GM12878 (cell line): ENCODE results near the gene CXorf65. TPM values are rescaled to one million over a fixed set of nuclear protein-coding genes. Genes with fewer than 3 reads are reported as not detected.

ENCODE experiments used
- ATAC-seq: fragments of 200-7000 bp; cut with Tn5 transposase; 3 replicates; pipeline ENCODE4 v1.9.1; 2020; ENCODE audit warnings: mild to moderate bottlenecking, moderate library complexity
- BruUV-seq: library from RNA; stranded (reverse); fragments of 400-500 nt; replicated peaks from 2 replicates; lab custom pipeline; 2021; lab: Mats Ljungman, UMichigan
- CTCF ChIA-PET: fragments of 300-600 bp; sonication (Branson Sonifier 250); formaldehyde crosslinking; extraction: SDS; loops from one replicate; lab custom pipeline; 2021; ENCODE audit warnings: inconsistent platforms; lab: Yijun Ruan, JAX
- POLR2A ChIA-PET: fragments of 350-600 bp; formaldehyde crosslinking; extraction: SDS; loops from one replicate; lab custom pipeline; 2021; ENCODE audit warnings: inconsistent platforms; lab: Charles Lee
- RAD21 ChIA-PET: fragments of 300-600 bp; sonication (Branson Sonifier 250); formaldehyde crosslinking; loops from one replicate; lab custom pipeline; 2023; ENCODE audit warnings: antibody characterized with exemption; ENCODE audit not compliant: unreplicated experiment; lab: Charles Lee
- SMC1A ChIA-PET: fragments of 300-600 bp; sonication (Branson Sonifier 250); formaldehyde crosslinking; loops from one replicate; lab custom pipeline; 2023; ENCODE audit not compliant: unreplicated experiment, uncharacterized antibody; lab: Charles Lee
- DNase-seq: peaks from one replicate; pipeline ENCODE4 v3.0.0-alpha.2; 2011; ENCODE audit warnings: low read depth, low spot score
- FAIRE-seq: peaks from 3 replicates; lab custom pipeline; 2011; peaks lifted over from hg19 to GRCh38; lab: Jason Lieb, UNC
- H2AFZ ChIP-seq: 2 replicates; pipeline ENCODE4 v1.6.0; 2011; ENCODE audit warnings: low read depth, low read length, control low read depth; ENCODE audit not compliant: control insufficient read depth
- H3K27ac ChIP-seq: 2 replicates; pipeline ENCODE4 v1.5.1; 2011; ENCODE audit warnings: control low read depth; ENCODE audit not compliant: control insufficient read depth, insufficient read depth
- H3K27me3 ChIP-seq, 2 experiments: replicated peaks in 1 of 2; 2 replicates each; pipeline versions ENCODE4 v1.6.0 to v1.6.1; 2011; ENCODE audit warnings: low read length in 1 of 2; ENCODE audit not compliant: control insufficient read depth in 2 of 2, insufficient read depth in 2 of 2
- H3K36me3 ChIP-seq, 2 experiments: 2 replicates each; pipeline ENCODE4 v1.5.1; 2011; ENCODE audit warnings: low read length in 1 of 2; ENCODE audit not compliant: control insufficient read depth in 2 of 2, insufficient read depth in 2 of 2
- H3K4me1 ChIP-seq: 2 replicates; pipeline ENCODE4 v1.6.1; 2011; ENCODE audit warnings: mild to moderate bottlenecking, low read length, moderate library complexity, mixed read lengths; ENCODE audit not compliant: control insufficient read depth, insufficient read depth
- H3K4me2 ChIP-seq: 2 replicates; pipeline ENCODE4 v1.6.0; 2011; ENCODE audit warnings: control low read depth; ENCODE audit not compliant: control insufficient read depth, insufficient read depth
- H3K4me3 ChIP-seq: fragments of 200-600 bp; sonication (generic); 2 replicates; pipeline ENCODE4 v1.5.1; 2016
- H3K79me2 ChIP-seq: 2 replicates; pipeline ENCODE4 v1.6.0; 2011; ENCODE audit warnings: low read length; ENCODE audit not compliant: control insufficient read depth, insufficient read depth
- H3K9ac ChIP-seq: 2 replicates; pipeline ENCODE4 v1.8.0; 2011; ENCODE audit warnings: low read length, control low read depth, mixed read lengths; ENCODE audit not compliant: control insufficient read depth, insufficient read depth
- H3K9me3 ChIP-seq: replicated peaks from 3 replicates; pipeline ENCODE4 v1.5.1; 2011; ENCODE audit warnings: mild to moderate bottlenecking, low read length; ENCODE audit not compliant: control insufficient read depth, insufficient read depth
- H4K20me1 ChIP-seq: 2 replicates; pipeline ENCODE4 v1.6.0; 2011; ENCODE audit not compliant: control insufficient read depth, insufficient read depth
- BMI1 ChIP-seq: fragments of 450-650 bp; IDR thresholded peaks from 2 replicates; pipeline ENCODE4 v1.6.1; 2016; ENCODE audit warnings: mild to moderate bottlenecking, moderate library complexity, borderline replicate concordance
- CBFB ChIP-seq: IDR thresholded peaks from 2 replicates; pipeline ENCODE4 v1.6.1; 2016; ENCODE audit warnings: antibody characterized with exemption, low read depth
- CREM ChIP-seq: IDR thresholded peaks from 2 replicates; pipeline ENCODE4 v1.6.1; 2014; ENCODE audit warnings: antibody characterized with exemption, low read depth
- PAX5 ChIP-seq: IDR thresholded peaks from 2 replicates; pipeline ENCODE4 v1.6.1; 2011; ENCODE audit warnings: low read depth, low read length, borderline replicate concordance
- POLR2A ChIP-seq: IDR thresholded peaks from 2 replicates; pipeline ENCODE4 v1.6.1; 2011; ENCODE audit warnings: low read depth, mild to moderate bottlenecking, low read length
- RAD21 ChIP-seq: IDR thresholded peaks from 2 replicates; pipeline ENCODE4 v1.6.1; 2011; ENCODE audit warnings: mild to moderate bottlenecking, low read depth, low read length, moderate library complexity; ENCODE audit not compliant: insufficient read depth
- SP1 ChIP-seq: IDR thresholded peaks from one replicate; pipeline ENCODE4 v1.6.1; 2011; ENCODE audit warnings: low read depth, low read length
- TCF7 ChIP-seq: IDR thresholded peaks from 2 replicates; pipeline ENCODE4 v1.6.1; 2014; ENCODE audit warnings: antibody characterized with exemption, borderline replicate concordance
- ZNF217 ChIP-seq: fragments of 450-650 bp; IDR thresholded peaks from 2 replicates; pipeline ENCODE4 v1.6.1; 2017; ENCODE audit warnings: antibody characterized with exemption, mild to moderate bottlenecking
- ZNF687 ChIP-seq: fragments of 450-650 bp; IDR thresholded peaks from 2 replicates; pipeline ENCODE4 v1.6.1; 2017; ENCODE audit warnings: mild to moderate bottlenecking, moderate library complexity
- WGBS: methylation state at CpG from one replicate; pipeline ENCODE4 v1.1.6; 2016; ENCODE audit warnings: low lambda C conversion rate; ENCODE audit not compliant: insufficient replicate concordance, insufficient coverage; ENCODE audit errors: missing lambda C conversion rate; 5-methylcytosine and 5-hydroxymethylcytosine counted together
- in situ Hi-C: fragments of 300-500 bp; cut with MboI; formaldehyde crosslinking; loops from 9 replicates; pipeline ENCODE4 v1.14.3; 2018; ENCODE audit warnings: mixed read lengths
- intact Hi-C: fragments of 100-400 bp; cut with micrococcal nuclease; formaldehyde crosslinking; loops from one replicate; pipeline ENCODE4 v1.14.2; 2022; ENCODE audit not compliant: unreplicated experiment
- polyA plus RNA-seq, 11 experiments: library from polyadenylated mRNA; depleted of rRNA in 4 of 11; unstranded in 6 of 11; stranded (reverse) in 5 of 11; fragments of >200 nt; fragmentation: Nextera tagmentation in 4 of 11; fragmentation: Illumina TruSeq in 1 of 11; extraction: Ambion mirVana in 4 of 11; extraction: Trizol in 1 of 11; gene quantifications; 1 replicate in 1 of 11; 2 replicates in 10 of 11; pipeline versions ENCODE4 v1.2.1 to v1.2.3, GENCODE V29; 2011 to 2016; ENCODE audit warnings: inconsistent platforms in 2 of 11, missing spikeins in 2 of 11, low read depth in 1 of 11
- total RNA-seq, 4 experiments: library from RNA; depleted of rRNA in 3 of 4; stranded (reverse); fragments of >200 nt in 3 of 4; fragmentation: Illumina TruSeq in 1 of 4; extraction: Trizol in 1 of 4; gene quantifications; 2 replicates each; pipeline versions ENCODE4 v1.2.1 to v1.2.3, GENCODE V29; 2013 to 2021
- TF ChIP-seq, protein P1 (sequence below), 3 experiments: IDR thresholded peaks in 2 of 3; conservative IDR thresholded peaks in 1 of 3; 2 replicates each; pipeline ENCODE4 v1.5.1; 2011; ENCODE audit warnings: low read depth in 3 of 3, low read length in 3 of 3, mild to moderate bottlenecking in 3 of 3, control low read depth in 2 of 3, moderate library complexity in 2 of 3, inconsistent platforms in 1 of 3, mixed read lengths in 1 of 3; ENCODE audit not compliant: control insufficient read depth in 2 of 3, insufficient read depth in 1 of 3; ENCODE audit errors: extremely low read depth in 1 of 3
- TF ChIP-seq, protein P2 (sequence below): IDR thresholded peaks from 2 replicates; pipeline ENCODE4 v1.6.1; 2011; ENCODE audit warnings: low read depth, low read length, improper control_type of control experiment, borderline replicate concordance

The CXorf65 gene
- total and polyA plus RNA-seq, 10 of the 15 experiments (the other 5 are each of a cell fraction or from before 2014, with no cell fraction given): 0.82 to 4.8 (median 2.3) TPM

- FAIRE-seq (no peak), ATAC-seq (no peak), DNase-seq (no peak)
- H3K79me2 ChIP-seq: no peaks in the 10 kb centered on the region
- ChIA-PET SMC1A (interaction anchor here (2.1 to 6.2 kb wide), 6 partner anchors 11 to 82 kb away, joined by 7 to 46 read pairs (median 16); partner anchors contain the start of genes IL2RG and MED12), CTCF (interaction anchor here (0.5 to 5.2 kb wide), 6 partner anchors 11 to 563 kb away, joined by 3 to 82 read pairs (median 24); partner anchors contain the start of genes IL2RG and MED12), RAD21 (interaction anchor here (0.6 to 3.3 kb wide), 6 partner anchors 11 to 79 kb away, joined by 3 to 29 read pairs (median 12); partner anchors contain the start of genes IL2RG, MED12 and NLGN3), POLR2A (interaction anchor here (5.1 to 5.8 kb wide), 2 partner anchors 11 to 17 kb away, joined by 34 to 60 read pairs; partner anchors contain the start of genes IL2RG and MED12)
- no TSS peak for BruUV-seq
- H3K9ac ChIP-seq: no peak overlapping the region
- no peak overlapping the region for H3K4me2 ChIP-seq
- no peaks in the 10 kb centered on the region for H3K36me3 ChIP-seq
- intact Hi-C loops (no loop called here), in situ Hi-C loops (no loop called here)
- peaks cover 3% of the 10 kb centered on the region; the same call in 1 of the 2 replicates for H3K4me1 ChIP-seq
- H3K27ac ChIP-seq: no peak overlapping the region
- no peaks in the 10 kb centered on the region for H3K27me3 ChIP-seq
- 67% methylated on average over 31 of the region's 31 CpGs for WGBS
- H3K4me3 ChIP-seq: no peak overlapping the region
- no peaks in the 10 kb centered on the region; the same call in 2 of the 3 replicates for H3K9me3 ChIP-seq
- H4K20me1 ChIP-seq: no peaks in the 10 kb centered on the region
- H2AFZ ChIP-seq: no peak overlapping the region
- TF ChIP-seq, protein P1, sequence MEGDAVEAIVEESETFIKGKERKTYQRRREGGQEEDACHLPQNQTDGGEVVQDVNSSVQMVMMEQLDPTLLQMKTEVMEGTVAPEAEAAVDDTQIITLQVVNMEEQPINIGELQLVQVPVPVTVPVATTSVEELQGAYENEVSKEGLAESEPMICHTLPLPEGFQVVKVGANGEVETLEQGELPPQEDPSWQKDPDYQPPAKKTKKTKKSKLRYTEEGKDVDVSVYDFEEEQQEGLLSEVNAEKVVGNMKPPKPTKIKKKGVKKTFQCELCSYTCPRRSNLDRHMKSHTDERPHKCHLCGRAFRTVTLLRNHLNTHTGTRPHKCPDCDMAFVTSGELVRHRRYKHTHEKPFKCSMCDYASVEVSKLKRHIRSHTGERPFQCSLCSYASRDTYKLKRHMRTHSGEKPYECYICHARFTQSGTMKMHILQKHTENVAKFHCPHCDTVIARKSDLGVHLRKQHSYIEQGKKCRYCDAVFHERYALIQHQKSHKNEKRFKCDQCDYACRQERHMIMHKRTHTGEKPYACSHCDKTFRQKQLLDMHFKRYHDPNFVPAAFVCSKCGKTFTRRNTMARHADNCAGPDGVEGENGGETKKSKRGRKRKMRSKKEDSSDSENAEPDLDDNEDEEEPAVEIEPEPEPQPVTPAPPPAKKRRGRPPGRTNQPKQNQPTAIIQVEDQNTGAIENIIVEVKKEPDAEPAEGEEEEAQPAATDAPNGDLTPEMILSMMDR (IDR thresholded peaks at IDR 0.05 in 2 of 3, conservative IDR thresholded peaks at IDR 0.05 in 1 of 3; ENCODE audit: control insufficient read depth in 2 of 3, extremely low read depth in 1 of 3, insufficient read depth in 1 of 3, low read depth in 3 of 3, low read length in 3 of 3): 0 out of 6 replicates have a peak, but pooled peaks of 2 of the 3 experiments have one; percentile 3 to 4
- TF ChIP-seq PAX5 (no peak), BMI1 (no peak), CBFB (no peak), ZNF217 (no peak), RAD21 (0 out of 2 replicates have a peak, but pooled peaks have one; percentile 5), ZNF687 (no peak), CREM (no peak), POLR2A (peak; percentile 31; the same call in 1 of the 2 replicates), SP1 (no peak), TCF7 (no peak)
- TF ChIP-seq, protein P2, sequence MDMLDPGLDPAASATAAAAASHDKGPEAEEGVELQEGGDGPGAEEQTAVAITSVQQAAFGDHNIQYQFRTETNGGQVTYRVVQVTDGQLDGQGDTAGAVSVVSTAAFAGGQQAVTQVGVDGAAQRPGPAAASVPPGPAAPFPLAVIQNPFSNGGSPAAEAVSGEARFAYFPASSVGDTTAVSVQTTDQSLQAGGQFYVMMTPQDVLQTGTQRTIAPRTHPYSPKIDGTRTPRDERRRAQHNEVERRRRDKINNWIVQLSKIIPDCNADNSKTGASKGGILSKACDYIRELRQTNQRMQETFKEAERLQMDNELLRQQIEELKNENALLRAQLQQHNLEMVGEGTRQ: no peak
Observed at GRCh38 chrX:71100581-71101505, 5.7 kb downstream of the CXorf65 start.
